Suppressor macrophage treated with lipopolysaccharide for 4 hours (primary cell): ENCODE measurements around the gene MAP2K3.
"Not testable (repeated sequence)": the region's sequence is repeated elsewhere in the genome, so short reads cannot be mapped to it uniquely, and the experiment has no call there.

Experiments used
- DNase-seq: peaks from one replicate; pipeline ENCODE4 v3.0.0-alpha.2; 2020

Gene MAP2K3

GRCh38 chr17:21297026-21297520, 12.6 kb downstream of the MAP2K3 start:
- DNase-seq = no peak

GRCh38 chr17:21297597-21297996, 13.1 kb downstream of the MAP2K3 start:
- DNase-seq = no peak

- DNase-seq = no peak
These were observed 13.8 kb downstream of the MAP2K3 start for GRCh38 chr17:21298056-21298982.

- no peak for DNase-seq
These were observed 14.5 kb downstream of the MAP2K3 start for GRCh38 chr17:21298983-21299519.

- no peak for DNase-seq
These were observed 15.6 kb downstream of the MAP2K3 start for GRCh38 chr17:21299981-21300600.

GRCh38 chr17:21300601-21301571, 16.4 kb downstream of the MAP2K3 start:
- no peak for DNase-seq

- no peak for DNase-seq
These were observed 17.4 kb downstream of the MAP2K3 start for GRCh38 chr17:21301593-21302550.

- no peak for DNase-seq
These were observed 18.4 kb downstream of the MAP2K3 start for GRCh38 chr17:21302711-21303425.

GRCh38 chr17:21303441-21304065, 19.0 kb downstream of the MAP2K3 start:
- no peak for DNase-seq

GRCh38 chr17:21304091-21304490, 19.6 kb downstream of the MAP2K3 start:
- no peak for DNase-seq

- not testable (repeated sequence) for DNase-seq
These were observed 20.1 kb downstream of the MAP2K3 start for GRCh38 chr17:21304551-21305151.

GRCh38 chr17:21305431-21306180, 21.1 kb downstream of the MAP2K3 start:
- not testable (repeated sequence) for DNase-seq

GRCh38 chr17:21306611-21307272, 22.2 kb downstream of the MAP2K3 start:
- DNase-seq = not testable (repeated sequence)

- not testable (repeated sequence) for DNase-seq
These were observed 22.7 kb downstream of the MAP2K3 start for GRCh38 chr17:21307273-21307625.

GRCh38 chr17:21308931-21309381, 24.4 kb downstream of the MAP2K3 start:
- not testable (repeated sequence) for DNase-seq

GRCh38 chr17:21310061-21310765, 25.7 kb downstream of the MAP2K3 start:
- not testable (repeated sequence) for DNase-seq
